NCI-H446 treated with DMSO at 0.1 percent for 48 hours (cell line): Measurements from ENCODE around the gene ARHGEF10L.

Experiments
- DNase-seq: peaks from one replicate; lab custom pipeline; 2025; lab: John Stamatoyannopoulos, UW

The ARHGEF10L gene

DNA sequence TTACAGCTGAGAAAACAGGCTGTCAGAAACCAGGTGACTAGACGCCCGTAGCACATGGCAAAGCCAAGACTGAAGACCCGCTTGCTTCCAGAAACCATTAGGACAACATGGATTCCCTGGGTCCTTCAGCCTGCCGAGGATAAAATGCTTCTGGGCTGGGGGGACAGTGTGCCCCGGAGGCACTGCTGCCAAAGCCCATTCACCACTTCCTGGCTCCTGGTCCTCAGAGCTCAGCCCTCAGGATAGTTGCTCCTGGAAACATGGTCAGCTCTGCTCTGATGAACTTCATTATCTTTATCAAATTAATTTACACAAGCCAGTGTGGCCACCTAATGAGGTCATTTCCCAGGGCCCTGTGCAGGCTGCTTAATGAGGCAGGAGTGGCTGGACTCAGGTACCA is 174.5 kb downstream of the ARHGEF10L start:
- no peak for DNase-seq

- DNase-seq, result no peak
These were observed 178.4 kb downstream of the ARHGEF10L start for GRCh38 chr1:17717594-17718535.

- DNase-seq, result no peak
These were observed 180.4 kb downstream of the ARHGEF10L start for GRCh38 chr1:17719874-17720273.

DNA sequence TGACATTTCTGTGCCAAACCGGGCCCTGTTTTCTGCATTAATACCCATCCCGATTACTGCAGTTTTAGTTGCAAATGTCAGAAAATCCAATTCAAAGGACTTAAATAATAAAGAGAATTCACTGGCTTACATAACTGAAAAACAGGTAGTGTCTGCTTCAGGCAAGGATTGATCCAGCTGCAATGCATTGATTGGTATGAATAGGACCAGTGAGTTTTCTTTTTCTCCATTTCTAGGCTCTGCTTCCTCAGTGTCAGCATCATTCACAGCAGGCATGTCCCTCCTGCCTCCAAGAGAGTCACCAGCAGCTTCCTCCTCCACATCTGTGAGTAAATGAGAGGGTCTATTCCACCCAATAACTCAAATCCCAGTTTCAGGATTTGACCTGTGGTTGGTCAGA is 181.9 kb downstream of the ARHGEF10L start:
- no peak for DNase-seq

- no peak for DNase-seq
These were observed 184.2 kb downstream of the ARHGEF10L start for GRCh38 chr1:17723684-17724083.

GRCh38 chr1:17724150-17724549 is 184.7 kb downstream of the ARHGEF10L start:
- DNase-seq, result no peak

DNA sequence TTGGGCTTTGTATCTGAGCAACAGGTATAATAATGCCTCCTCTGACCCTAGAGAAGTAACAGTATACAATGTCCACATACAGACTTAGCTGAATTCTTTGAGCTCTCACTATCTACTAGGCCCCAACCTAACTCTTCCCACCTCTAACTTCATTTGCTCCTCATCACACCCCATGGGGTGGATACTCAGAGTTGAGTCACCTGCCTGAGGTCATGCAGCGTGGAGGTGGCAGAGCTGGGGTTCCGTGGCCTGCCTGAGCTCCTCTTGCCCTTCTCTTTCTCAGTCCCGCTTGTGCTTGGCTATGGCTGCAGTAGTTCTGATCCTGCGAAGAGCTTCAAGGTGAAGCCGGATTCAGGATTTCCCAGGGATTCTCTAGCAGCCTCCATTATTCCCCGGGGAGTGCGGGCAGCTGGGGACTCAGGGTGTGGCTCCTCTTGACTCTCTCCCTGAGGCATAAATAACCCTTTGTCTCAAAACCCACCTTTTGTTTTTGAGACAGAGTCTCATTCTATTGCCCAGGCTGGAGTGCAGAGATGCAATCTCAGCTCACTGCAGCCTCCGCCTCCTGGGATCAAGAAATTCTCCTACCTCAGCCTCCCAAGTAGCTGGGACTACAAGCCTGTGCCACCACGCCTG is 185.7 kb downstream of the ARHGEF10L start:
- no peak for DNase-seq

GRCh38 chr1:17725811-17726582 is 186.5 kb downstream of the ARHGEF10L start:
- no peak for DNase-seq

DNA sequence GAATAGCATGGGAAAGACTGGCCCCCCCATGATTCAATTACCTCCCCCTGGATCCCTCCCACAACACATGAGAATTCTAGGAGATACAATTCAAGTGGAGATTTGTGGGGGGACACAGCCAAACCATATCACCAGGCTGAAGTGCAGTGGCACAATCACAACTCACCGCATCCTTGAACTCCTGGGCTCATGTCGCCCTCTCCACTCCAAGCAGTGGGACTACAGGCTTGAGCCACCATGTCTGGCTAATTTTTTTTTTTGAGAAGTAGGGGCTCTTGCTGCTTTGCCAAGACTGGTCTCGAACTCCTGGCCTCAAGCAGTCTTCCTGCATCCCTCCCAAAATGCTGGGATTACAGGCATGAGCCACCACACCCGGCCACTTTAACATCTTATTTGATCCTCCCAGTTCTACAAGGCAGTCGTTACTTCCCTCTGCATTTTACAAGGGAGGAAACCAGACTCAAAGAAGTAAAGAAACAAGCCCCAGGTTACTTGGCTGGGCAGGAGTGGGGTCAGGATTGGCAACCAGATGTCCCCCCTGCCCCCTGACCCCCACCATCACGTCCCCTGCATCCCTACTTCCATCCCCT is 188.7 kb downstream of the ARHGEF10L start:
- no peak for DNase-seq

GRCh38 chr1:17729248-17729647 is 189.8 kb downstream of the ARHGEF10L start:
- no peak for DNase-seq

- DNase-seq, result no peak
These were observed 190.4 kb downstream of the ARHGEF10L start for GRCh38 chr1:17729909-17730308.

DNA sequence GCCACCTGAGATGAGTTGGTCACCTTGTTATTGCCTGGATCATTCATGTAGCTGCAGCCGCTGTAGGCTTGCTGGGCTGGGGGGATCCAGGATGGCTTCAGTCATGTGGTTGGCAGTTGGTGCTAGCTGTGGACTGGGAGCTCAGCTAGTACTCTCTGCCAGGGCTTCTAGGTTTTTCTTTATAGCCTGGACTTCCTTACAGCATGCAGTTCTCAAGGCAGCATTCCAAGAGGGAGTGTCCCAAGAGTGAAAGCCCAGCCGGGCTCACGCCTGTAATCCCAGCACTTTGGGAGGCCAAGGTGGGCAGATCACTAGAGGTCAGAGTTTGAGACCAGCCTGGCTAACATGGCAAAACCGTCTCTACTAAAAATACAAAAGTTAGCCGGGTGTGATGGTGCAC is 192.0 kb downstream of the ARHGEF10L start:
- no peak for DNase-seq

- no peak for DNase-seq
These were observed 193.0 kb downstream of the ARHGEF10L start for GRCh38 chr1:17732475-17732874.

- DNase-seq, result no peak
These were observed 194.2 kb downstream of the ARHGEF10L start for GRCh38 chr1:17733661-17734060.

- DNase-seq, result no peak
These were observed 195.1 kb downstream of the ARHGEF10L start for GRCh38 chr1:17734609-17735008.

- DNase-seq, result no peak
These were observed 195.8 kb downstream of the ARHGEF10L start for GRCh38 chr1:17735348-17735747.

DNA sequence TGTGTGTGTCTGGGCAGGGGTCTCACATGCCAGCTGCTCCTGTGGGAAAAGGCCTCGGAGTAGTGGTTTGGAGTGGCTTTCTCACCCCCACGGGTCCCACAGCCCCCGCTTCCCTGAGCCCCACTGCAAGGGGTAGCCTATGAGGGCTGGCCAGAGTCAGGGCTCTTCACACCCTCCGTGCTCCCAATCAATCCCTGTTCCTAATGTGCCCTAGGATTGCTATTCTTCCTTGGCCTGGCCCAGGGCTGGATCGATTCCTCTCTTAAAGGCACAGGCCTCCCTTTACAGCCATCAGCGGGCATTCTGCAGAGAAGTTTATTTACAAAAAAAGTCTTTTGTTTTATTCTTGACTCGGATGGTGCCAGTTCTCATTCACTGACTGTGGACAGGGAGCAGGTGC is 196.3 kb downstream of the ARHGEF10L start:
- DNase-seq, result no peak

- DNase-seq, result no peak
These were observed 197.1 kb downstream of the ARHGEF10L start for GRCh38 chr1:17736625-17737024.

DNA sequence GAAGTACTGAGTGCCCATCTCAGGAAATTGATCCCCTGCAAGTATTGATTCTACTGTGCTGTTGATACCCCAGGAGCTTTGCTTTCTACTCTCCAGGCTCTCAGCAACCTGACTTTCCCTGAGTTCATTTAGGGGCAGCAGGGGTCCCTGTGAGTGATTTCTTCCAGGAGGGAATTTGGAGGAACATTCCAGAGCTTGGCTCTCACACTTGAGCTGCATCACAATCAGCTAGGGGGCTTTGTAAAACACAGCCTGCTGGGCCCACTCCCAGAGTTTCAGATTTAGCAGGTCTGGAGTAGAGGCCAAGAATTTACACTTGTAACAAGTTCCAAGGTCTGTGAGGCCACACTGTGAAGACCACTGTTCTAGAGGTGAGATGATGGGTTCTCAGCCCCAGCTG is 199.6 kb downstream of the ARHGEF10L start:
- DNase-seq, result no peak

- DNase-seq, result no peak
These were observed 201.6 kb downstream of the ARHGEF10L start for GRCh38 chr1:17741052-17741451.

GRCh38 chr1:17742583-17742982 is 203.1 kb downstream of the ARHGEF10L start:
- DNase-seq, result peak; percentile 77

- no peak for DNase-seq
These were observed 203.6 kb downstream of the ARHGEF10L start for GRCh38 chr1:17743008-17743647.
